ENCODE data around the gene TUFM. TPM values are rescaled to one million over a fixed set of nuclear protein-coding genes. Genes with fewer than 3 reads are reported as not detected.

Gene TUFM
- total RNA-seq, 1 donor from 2014 or later, result 236 TPM

DNA sequence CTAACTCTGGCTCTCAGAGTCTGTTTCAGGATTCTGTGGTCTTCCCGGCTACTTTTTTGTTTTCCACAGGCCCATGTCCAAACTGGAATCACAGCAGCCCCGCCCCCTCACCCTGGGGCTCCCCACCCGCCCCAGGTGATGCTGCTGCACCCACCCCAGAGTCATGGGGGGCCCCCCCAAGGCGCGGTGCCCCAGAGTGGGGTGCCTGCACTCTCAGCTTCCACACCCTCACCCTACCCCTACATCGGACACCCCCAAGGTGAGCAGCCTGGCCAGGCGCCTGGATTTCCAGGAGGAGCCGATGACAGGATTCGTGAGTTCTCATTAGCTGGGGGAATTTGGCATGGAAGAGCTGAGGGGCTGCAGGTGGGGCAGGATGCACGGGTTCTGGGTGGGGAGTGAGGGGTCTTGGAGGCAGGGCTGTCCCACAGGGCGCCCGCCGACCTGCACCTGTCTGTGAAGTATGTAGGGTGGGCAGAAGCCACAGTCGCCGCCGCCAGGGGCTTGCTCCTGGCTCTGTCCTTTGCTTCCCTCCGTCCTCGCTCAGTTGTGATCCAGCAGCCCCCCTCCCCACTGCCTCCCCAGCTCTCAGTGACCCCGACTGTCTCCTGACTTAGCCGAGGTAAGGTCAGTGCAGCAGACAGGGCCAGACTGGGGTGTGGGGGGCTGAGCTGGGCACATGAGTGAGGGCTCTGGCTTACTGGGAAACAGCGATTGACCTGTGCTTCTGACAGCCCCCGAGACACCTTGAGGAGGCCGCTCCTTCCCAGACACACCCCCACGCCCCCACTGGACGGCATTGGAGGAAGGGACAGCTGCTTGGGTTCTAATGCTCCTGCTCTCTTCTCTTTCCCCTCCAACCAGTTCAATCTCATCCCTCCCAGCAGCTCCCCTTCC, 10.0 kb downstream of the TUFM start:
- intact Hi-C loops (cut with micrococcal nuclease), result no loop called here
- H3K27ac ChIP-seq (replicated peaks), result no peak overlapping the region
- TF ChIP-seq, protein P1, sequence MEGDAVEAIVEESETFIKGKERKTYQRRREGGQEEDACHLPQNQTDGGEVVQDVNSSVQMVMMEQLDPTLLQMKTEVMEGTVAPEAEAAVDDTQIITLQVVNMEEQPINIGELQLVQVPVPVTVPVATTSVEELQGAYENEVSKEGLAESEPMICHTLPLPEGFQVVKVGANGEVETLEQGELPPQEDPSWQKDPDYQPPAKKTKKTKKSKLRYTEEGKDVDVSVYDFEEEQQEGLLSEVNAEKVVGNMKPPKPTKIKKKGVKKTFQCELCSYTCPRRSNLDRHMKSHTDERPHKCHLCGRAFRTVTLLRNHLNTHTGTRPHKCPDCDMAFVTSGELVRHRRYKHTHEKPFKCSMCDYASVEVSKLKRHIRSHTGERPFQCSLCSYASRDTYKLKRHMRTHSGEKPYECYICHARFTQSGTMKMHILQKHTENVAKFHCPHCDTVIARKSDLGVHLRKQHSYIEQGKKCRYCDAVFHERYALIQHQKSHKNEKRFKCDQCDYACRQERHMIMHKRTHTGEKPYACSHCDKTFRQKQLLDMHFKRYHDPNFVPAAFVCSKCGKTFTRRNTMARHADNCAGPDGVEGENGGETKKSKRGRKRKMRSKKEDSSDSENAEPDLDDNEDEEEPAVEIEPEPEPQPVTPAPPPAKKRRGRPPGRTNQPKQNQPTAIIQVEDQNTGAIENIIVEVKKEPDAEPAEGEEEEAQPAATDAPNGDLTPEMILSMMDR (IDR thresholded peaks at IDR 0.05; ENCODE audit: borderline replicate concordance), result no peak
- no peak overlapping the region for H3K4me3 ChIP-seq
- DNase-seq, result no peak
- H3K27me3 ChIP-seq (ENCODE audit: low read depth), result no peaks in the 10 kb centered on the region
- H3K9me3 ChIP-seq (replicated peaks), result no peaks in the 10 kb centered on the region
- H3K36me3 ChIP-seq, result peaks cover 68% of the 10 kb centered on the region
- no peaks in the 10 kb centered on the region for H3K4me1 ChIP-seq

DNA sequence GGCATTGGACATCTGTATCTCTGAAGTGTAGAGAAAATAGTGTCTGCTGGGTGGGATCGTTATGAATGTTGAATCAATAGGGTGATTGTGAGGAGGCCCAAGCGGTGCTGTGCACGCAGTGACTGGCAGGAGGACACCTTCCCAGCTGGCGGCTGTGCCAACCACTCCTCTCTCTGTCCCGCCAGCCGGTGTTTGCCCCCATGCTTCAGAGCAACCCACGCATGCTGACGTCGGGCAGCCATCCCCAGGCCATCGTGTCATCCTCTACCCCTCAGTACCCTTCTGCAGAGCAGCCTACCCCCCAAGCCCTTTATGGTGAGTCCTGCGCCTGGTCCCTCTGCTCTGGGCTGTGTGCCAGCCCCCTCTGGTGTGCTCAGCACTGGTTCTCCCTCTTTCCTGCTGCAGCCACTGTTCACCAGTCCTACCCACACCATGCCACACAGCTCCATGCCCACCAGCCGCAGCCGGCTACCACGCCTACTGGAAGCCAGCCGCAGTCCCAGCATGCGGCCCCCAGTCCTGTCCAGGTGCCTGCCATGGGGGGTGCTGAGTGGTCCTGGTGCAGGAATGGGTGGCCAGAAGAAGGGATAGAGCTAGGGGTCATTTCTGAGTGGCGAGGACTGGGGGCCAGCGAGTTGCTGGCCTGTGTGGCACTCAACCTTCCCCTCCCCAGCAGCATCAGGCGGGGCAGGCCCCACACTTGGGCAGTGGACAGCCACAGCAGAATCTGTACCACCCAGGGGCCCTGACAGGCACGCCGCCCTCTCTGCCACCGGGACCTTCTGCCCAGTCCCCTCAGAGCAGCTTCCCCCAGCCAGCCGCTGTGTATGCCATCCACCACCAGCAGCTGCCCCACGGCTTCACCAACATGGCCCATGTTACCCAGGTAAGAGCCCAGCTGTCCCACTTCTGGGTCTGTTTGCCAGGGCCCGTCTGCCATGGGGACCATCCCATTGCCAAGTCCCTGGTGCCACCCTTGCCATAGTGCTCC, 11.0 kb downstream of the TUFM start:
- Histone ChIP-seq H3K4me1 (peaks cover 4% of the 10 kb centered on the region), H3K9me3 (replicated peaks) (no peaks in the 10 kb centered on the region), H3K27ac (replicated peaks) (no peak overlapping the region), H3K4me3 (no peak overlapping the region), H3K36me3 (peaks cover 78% of the 10 kb centered on the region), H3K27me3 (ENCODE audit: low read depth) (no peaks in the 10 kb centered on the region)
- DNase-seq, result no peak
- TF ChIP-seq, protein P1 (IDR thresholded peaks at IDR 0.05; ENCODE audit: borderline replicate concordance), result no peak
- intact Hi-C loops (cut with micrococcal nuclease), result no loop called here

- intact Hi-C loops (cut with micrococcal nuclease), result no loop called here
Measured at GRCh38 chr16:28834349-28834748, 11.8 kb downstream of the TUFM start.

DNA sequence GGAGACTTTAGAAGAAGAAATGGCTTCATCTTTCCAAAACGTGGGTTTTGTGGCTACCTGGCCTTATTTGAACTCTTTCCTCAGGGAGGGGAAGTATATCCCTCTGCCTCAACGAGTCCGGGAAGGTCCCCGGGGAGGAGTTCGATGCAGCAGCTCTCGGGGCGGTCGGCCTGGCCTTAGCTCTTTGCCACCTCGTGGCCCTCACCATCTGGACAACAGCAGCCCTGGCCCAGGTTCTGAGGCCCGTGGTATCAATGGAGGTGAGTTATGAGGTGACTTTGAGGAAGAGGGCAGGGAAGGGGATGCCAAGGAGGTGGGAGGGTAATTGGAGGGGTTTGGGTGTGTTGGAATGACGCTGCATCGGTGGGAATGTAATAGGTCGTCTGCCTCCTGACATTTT, 15.6 kb downstream of the TUFM start:
- Histone ChIP-seq H3K4me1 (peaks cover 16% of the 10 kb centered on the region), H3K4me3 (no peak overlapping the region), H3K27me3 (ENCODE audit: low read depth) (no peaks in the 10 kb centered on the region), H3K9me3 (replicated peaks) (no peaks in the 10 kb centered on the region), H3K36me3 (peaks cover 100% of the 10 kb centered on the region), H3K27ac (replicated peaks) (no peak overlapping the region)
- no peak for DNase-seq
- intact Hi-C loops (cut with micrococcal nuclease), result no loop called here
- TF ChIP-seq, protein P1 (IDR thresholded peaks at IDR 0.05; ENCODE audit: borderline replicate concordance), result no peak

More at GRCh38 chr16:28834349-28834748, 11.8 kb downstream of the TUFM start:
- no peak overlapping the region for H3K27ac ChIP-seq (replicated peaks)
- no peaks in the 10 kb centered on the region for H3K9me3 ChIP-seq (replicated peaks)
- TF ChIP-seq, protein P1 (IDR thresholded peaks at IDR 0.05; ENCODE audit: borderline replicate concordance), result no peak
- peaks cover 7% of the 10 kb centered on the region for H3K4me1 ChIP-seq
- H3K36me3 ChIP-seq, result peaks cover 86% of the 10 kb centered on the region
- no peak overlapping the region for H3K4me3 ChIP-seq
- no peak for DNase-seq
- no peaks in the 10 kb centered on the region for H3K27me3 ChIP-seq (ENCODE audit: low read depth)

DNA sequence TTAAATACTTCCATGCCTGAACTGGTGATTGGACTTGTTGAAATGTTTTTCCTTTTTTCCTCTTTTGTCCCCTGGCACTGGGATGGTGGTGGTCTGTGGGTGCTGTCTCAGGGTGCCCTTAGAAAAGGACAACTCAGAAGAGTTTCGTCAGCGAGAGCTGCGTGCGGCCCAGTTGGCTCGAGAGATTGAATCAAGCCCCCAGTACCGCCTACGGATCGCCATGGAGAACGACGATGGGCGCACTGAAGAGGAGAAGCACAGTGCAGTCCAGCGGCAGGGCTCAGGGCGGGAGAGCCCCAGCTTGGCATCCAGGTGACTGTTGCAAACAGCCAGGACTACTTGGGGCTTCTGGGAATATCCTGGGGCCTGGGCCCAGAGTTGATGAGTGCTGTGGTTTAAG, 16.4 kb downstream of the TUFM start:
- TF ChIP-seq, protein P1 (IDR thresholded peaks at IDR 0.05; ENCODE audit: borderline replicate concordance), result no peak
- Histone ChIP-seq H3K36me3 (peaks cover 95% of the 10 kb centered on the region), H3K9me3 (replicated peaks) (no peaks in the 10 kb centered on the region), H3K4me1 (peaks cover 24% of the 10 kb centered on the region), H3K27me3 (ENCODE audit: low read depth) (no peaks in the 10 kb centered on the region), H3K4me3 (no peak overlapping the region), H3K27ac (replicated peaks) (no peak overlapping the region)
- intact Hi-C loops (cut with micrococcal nuclease), result no loop called here
- DNase-seq, result no peak

Measured in left ventricle myocardium inferior (tissue), 1 donor.